ENCODE results near the gene SLC25A30.

SLC25A30 gene

GRCh38 chr13:45446181-45446580, 28.0 kb upstream of the SLC25A30 start:
- Histone ChIP-seq H3K4me3 (ENCODE audit: low read depth in 1 of 2, low read length in 1 of 2) (no peak overlapping the region), H3K9me3 (no peaks in the 10 kb centered on the region), H3K36me3 (no peaks in the 10 kb centered on the region), H3K4me1 (ENCODE audit: control insufficient read depth in 1 of 2, insufficient read depth in 1 of 2, low read depth in 1 of 2, low read length in 1 of 2) (no peaks in the 10 kb centered on the region), H3K27ac (no peak overlapping the region), H3K27me3 (no peaks in the 10 kb centered on the region)
- no peak for TF ChIP-seq CTCF (IDR thresholded peaks at IDR 0.05)

GRCh38 chr13:45445053-45445452, 26.9 kb upstream of the SLC25A30 start:
- Histone ChIP-seq H3K27ac (no peak overlapping the region), H3K9me3 (no peaks in the 10 kb centered on the region), H3K36me3 (no peaks in the 10 kb centered on the region), H3K27me3 (no peaks in the 10 kb centered on the region), H3K4me1 (ENCODE audit: control insufficient read depth in 1 of 2, insufficient read depth in 1 of 2, low read depth in 1 of 2, low read length in 1 of 2) (no peaks in the 10 kb centered on the region), H3K4me3 (ENCODE audit: low read depth in 1 of 2, low read length in 1 of 2) (no peak overlapping the region)
- TF ChIP-seq CTCF (IDR thresholded peaks at IDR 0.05) = no peak

- no peaks in the 10 kb centered on the region for H3K9me3 ChIP-seq
These were observed 23.5 kb upstream of the SLC25A30 start for GRCh38 chr13:45441633-45442032.

GRCh38 chr13:45439781-45440462, 21.7 kb upstream of the SLC25A30 start:
- Histone ChIP-seq H3K27ac (no peak overlapping the region), H3K9me3 (no peaks in the 10 kb centered on the region), H3K36me3 (no peaks in the 10 kb centered on the region), H3K27me3 (no peaks in the 10 kb centered on the region), H3K4me3 (ENCODE audit: low read depth in 1 of 2, low read length in 1 of 2) (no peak overlapping the region), H3K4me1 (ENCODE audit: control insufficient read depth in 1 of 2, insufficient read depth in 1 of 2, low read depth in 1 of 2, low read length in 1 of 2) (no peaks in the 10 kb centered on the region)
- TF ChIP-seq CTCF (IDR thresholded peaks at IDR 0.05) = no peak

More at GRCh38 chr13:45441633-45442032, 23.5 kb upstream of the SLC25A30 start:
- TF ChIP-seq CTCF (IDR thresholded peaks at IDR 0.05) = no peak
- H3K27ac ChIP-seq = no peak overlapping the region
- no peaks in the 10 kb centered on the region for H3K4me1 ChIP-seq (ENCODE audit: control insufficient read depth in 1 of 2, insufficient read depth in 1 of 2, low read depth in 1 of 2, low read length in 1 of 2)
- no peaks in the 10 kb centered on the region for H3K27me3 ChIP-seq
- no peak overlapping the region for H3K4me3 ChIP-seq (ENCODE audit: low read depth in 1 of 2, low read length in 1 of 2)
- H3K36me3 ChIP-seq = no peaks in the 10 kb centered on the region

- no peak for TF ChIP-seq CTCF (IDR thresholded peaks at IDR 0.05)
- H3K4me3 ChIP-seq (ENCODE audit: low read depth in 1 of 2, low read length in 1 of 2) = no peak overlapping the region
These were observed 20.8 kb upstream of the SLC25A30 start for GRCh38 chr13:45439008-45439407.

More at GRCh38 chr13:45439008-45439407, 20.8 kb upstream of the SLC25A30 start:
- H3K36me3 ChIP-seq = no peaks in the 10 kb centered on the region
- no peak overlapping the region for H3K27ac ChIP-seq
- no peaks in the 10 kb centered on the region for H3K9me3 ChIP-seq
- no peaks in the 10 kb centered on the region for H3K27me3 ChIP-seq
- no peaks in the 10 kb centered on the region for H3K4me1 ChIP-seq (ENCODE audit: control insufficient read depth in 1 of 2, insufficient read depth in 1 of 2, low read depth in 1 of 2, low read length in 1 of 2)
